GM23248 (cell line): ENCODE results near the gene DZIP1.

ENCODE experiments used
- EZH2 ChIP-seq: fragments of 200-600 bp; sonication (generic); IDR thresholded peaks from 2 replicates; pipeline ENCODE4 v1.6.1; 2018; ENCODE audit warnings: antibody characterized with exemption, mild to moderate bottlenecking; ENCODE audit not compliant: insufficient read depth, poor library complexity, severe bottlenecking
- EZH2phosphoT487 ChIP-seq: fragments of 200-600 bp; sonication (generic); IDR thresholded peaks from 2 replicates; pipeline ENCODE4 v1.6.1; 2018; ENCODE audit warnings: antibody characterized with exemption, moderate library complexity, mild to moderate bottlenecking, low read depth; ENCODE audit not compliant: insufficient read depth

DNA sequence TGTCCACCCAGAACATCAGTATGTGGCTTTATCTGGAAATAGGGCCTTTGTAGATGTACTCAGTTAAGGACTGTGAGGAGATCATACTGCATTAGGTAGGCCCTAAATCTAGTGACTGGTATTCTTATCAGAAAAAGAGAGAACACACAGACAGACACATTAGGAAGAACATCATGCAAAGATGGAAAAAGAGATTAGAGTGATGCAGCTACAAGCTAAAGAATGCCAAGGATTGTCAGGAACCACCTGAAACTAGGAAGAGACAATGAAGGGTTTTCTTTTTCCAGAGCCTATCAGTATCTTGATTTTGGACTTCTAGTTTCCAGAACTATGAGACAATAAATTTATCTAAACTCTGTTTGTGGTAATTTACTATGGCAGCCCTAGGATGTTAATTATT, 15.0 kb upstream of the DZIP1 start:
- TF ChIP-seq EZH2phosphoT487 (no peak), EZH2 (no peak)
